Smooth muscle cell (in vitro differentiated cells): Measurements from ENCODE around the gene LRRTM2. TPM values are rescaled to one million over a fixed set of nuclear protein-coding genes. Genes with fewer than 3 reads are reported as not detected.

Experiments used
- DNase-seq: peaks from one replicate; lab custom pipeline; 2025; ENCODE audit not compliant: unreplicated experiment; lab: John Stamatoyannopoulos, UW
- H2AFZ ChIP-seq: fragments of 200-600 bp; sonication (generic); 2 replicates; pipeline ENCODE4 v1.6.0; 2016; ENCODE audit warnings: antibody characterized with exemption, low read depth, mild to moderate bottlenecking
- H3F3A ChIP-seq: fragments of 200-600 bp; sonication (generic); 2 replicates; pipeline ENCODE4 v1.6.0; 2017; ENCODE audit warnings: antibody characterized with exemption, low read depth
- H3K27ac ChIP-seq: fragments of 200-600 bp; sonication (generic); 2 replicates; pipeline ENCODE4 v1.5.1; 2016; ENCODE audit warnings: low read depth, mild to moderate bottlenecking
- H3K27me3 ChIP-seq: fragments of 200-600 bp; sonication (generic); 2 replicates; pipeline ENCODE4 v1.6.1; 2016; ENCODE audit warnings: low read depth, mild to moderate bottlenecking
- H3K36me3 ChIP-seq: fragments of 200-600 bp; sonication (generic); 2 replicates; pipeline ENCODE4 v1.5.1; 2016; ENCODE audit warnings: low read depth
- H3K4me1 ChIP-seq: fragments of 200-600 bp; sonication (generic); 2 replicates; pipeline ENCODE4 v1.5.1; 2016; ENCODE audit warnings: low read depth
- H3K4me2 ChIP-seq: fragments of 200-600 bp; sonication (generic); 2 replicates; pipeline ENCODE4 v1.6.0; 2016; ENCODE audit warnings: mild to moderate bottlenecking
- H3K4me3 ChIP-seq: fragments of 200-600 bp; sonication (generic); 2 replicates; pipeline ENCODE4 v1.5.1; 2016; ENCODE audit warnings: mild to moderate bottlenecking
- H3K79me2 ChIP-seq: fragments of 200-600 bp; sonication (generic); 2 replicates; pipeline ENCODE4 v1.6.0; 2016; ENCODE audit warnings: low read depth, mild to moderate bottlenecking
- H3K9ac ChIP-seq: fragments of 200-600 bp; sonication (generic); 2 replicates; pipeline ENCODE4 v1.6.0; 2016; ENCODE audit warnings: low read depth
- H3K9me3 ChIP-seq: fragments of 200-600 bp; sonication (generic); replicated peaks from 2 replicates; pipeline ENCODE4 v1.5.1; 2016; ENCODE audit warnings: low read depth
- H4K20me1 ChIP-seq: fragments of 200-600 bp; sonication (generic); 2 replicates; pipeline ENCODE4 v1.6.0; 2016; ENCODE audit warnings: low read depth
- CTCF ChIP-seq: fragments of 200-600 bp; sonication (generic); IDR thresholded peaks from 2 replicates; pipeline ENCODE4 v1.5.1; 2017; ENCODE audit warnings: borderline replicate concordance, mild to moderate bottlenecking, antibody characterized with exemption; ENCODE audit not compliant: insufficient read depth, poor library complexity, severe bottlenecking
- WGBS: methylation state at CpG from one replicate; pipeline ENCODE4 v1.1.7; 2016; ENCODE audit warnings: low lambda C conversion rate; 5-methylcytosine and 5-hydroxymethylcytosine counted together
- polyA plus RNA-seq: library from polyadenylated mRNA; unstranded; fragments of >200 nt; fragmentation: Nextera tagmentation; extraction: Ambion mirVana; gene quantifications from 2 replicates; pipeline ENCODE4 v1.2.1, GENCODE V29; 2016
- total RNA-seq: library from RNA; depleted of rRNA; stranded (reverse); fragments of >200 nt; gene quantifications from 2 replicates; pipeline ENCODE4 v1.2.3, GENCODE V29; 2014

LRRTM2 gene
- total and polyA plus RNA-seq, 2 experiments from 2014 or later, result 0.81 to 0.95 TPM

DNA sequence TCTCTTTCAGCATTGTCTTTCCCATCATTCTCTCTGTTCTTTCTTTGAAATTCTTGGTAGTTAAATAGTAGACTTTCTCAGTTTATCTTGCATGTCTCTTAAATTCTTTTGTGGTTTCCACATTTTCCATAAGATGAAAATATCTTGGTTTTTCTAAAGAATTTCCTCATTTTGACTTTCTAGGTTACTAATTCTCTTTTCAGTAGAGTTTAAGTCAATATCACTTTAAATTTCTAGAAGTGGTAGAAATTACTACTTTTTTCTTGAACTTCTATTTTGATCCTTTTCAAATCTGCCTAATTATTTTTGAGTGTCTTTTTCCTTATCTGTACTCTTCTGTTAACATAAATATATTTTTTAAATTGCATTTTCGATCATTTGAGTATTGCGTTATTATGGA, 23.6 kb upstream of the LRRTM2 start:
- Histone ChIP-seq H3K27me3 (no peaks in the 10 kb centered on the region), H3K4me2 (no peak overlapping the region), H3F3A (peaks cover 7% of the 10 kb centered on the region), H3K36me3 (peaks cover 14% of the 10 kb centered on the region), H3K4me1 (no peaks in the 10 kb centered on the region), H2AFZ (no peak overlapping the region), H3K27ac (no peak overlapping the region), H3K79me2 (peaks cover 41% of the 10 kb centered on the region), H3K9me3 (no peaks in the 10 kb centered on the region), H3K4me3 (no peak overlapping the region), H4K20me1 (peaks cover 33% of the 10 kb centered on the region), H3K9ac (no peak overlapping the region)
- 99% methylated on average over 2 of the region's 2 CpGs for WGBS
- no peak for DNase-seq
- no peak for TF ChIP-seq CTCF

GRCh38 chr5:138898299-138898698, 23.2 kb upstream of the LRRTM2 start:
- H3K9ac ChIP-seq, result no peak overlapping the region

GRCh38 chr5:138895918-138896317, 20.8 kb upstream of the LRRTM2 start:
- H3K4me3 ChIP-seq, result no peak overlapping the region
- H3F3A ChIP-seq, result peaks cover 7% of the 10 kb centered on the region
- H3K27me3 ChIP-seq, result no peaks in the 10 kb centered on the region
- no peak overlapping the region for H3K4me2 ChIP-seq
- no peak overlapping the region for H3K9ac ChIP-seq
- no peak overlapping the region for H3K27ac ChIP-seq
- H3K9me3 ChIP-seq, result no peaks in the 10 kb centered on the region
- DNase-seq, result no peak
- peaks cover 52% of the 10 kb centered on the region for H4K20me1 ChIP-seq
- no peak overlapping the region for H2AFZ ChIP-seq
- no peak for TF ChIP-seq CTCF
- WGBS, result 100% methylated on average over 1 of the region's 1 CpG
- peaks cover 14% of the 10 kb centered on the region for H3K36me3 ChIP-seq
- H3K4me1 ChIP-seq, result no peaks in the 10 kb centered on the region
- H3K79me2 ChIP-seq, result peaks cover 48% of the 10 kb centered on the region

More at GRCh38 chr5:138898299-138898698, 23.2 kb upstream of the LRRTM2 start:
- no peak for DNase-seq
- no peaks in the 10 kb centered on the region for H3K9me3 ChIP-seq
- no peak overlapping the region for H3K4me2 ChIP-seq
- peaks cover 7% of the 10 kb centered on the region for H3F3A ChIP-seq
- H3K79me2 ChIP-seq, result peaks cover 40% of the 10 kb centered on the region
- no peak overlapping the region for H2AFZ ChIP-seq
- 81% methylated on average over 1 of the region's 1 CpG for WGBS
- H3K4me1 ChIP-seq, result no peaks in the 10 kb centered on the region
- TF ChIP-seq CTCF, result no peak
- H3K4me3 ChIP-seq, result no peak overlapping the region
- peaks cover 14% of the 10 kb centered on the region for H3K36me3 ChIP-seq
- H3K27ac ChIP-seq, result no peak overlapping the region
- H3K27me3 ChIP-seq, result no peaks in the 10 kb centered on the region
- peaks cover 35% of the 10 kb centered on the region for H4K20me1 ChIP-seq

DNA sequence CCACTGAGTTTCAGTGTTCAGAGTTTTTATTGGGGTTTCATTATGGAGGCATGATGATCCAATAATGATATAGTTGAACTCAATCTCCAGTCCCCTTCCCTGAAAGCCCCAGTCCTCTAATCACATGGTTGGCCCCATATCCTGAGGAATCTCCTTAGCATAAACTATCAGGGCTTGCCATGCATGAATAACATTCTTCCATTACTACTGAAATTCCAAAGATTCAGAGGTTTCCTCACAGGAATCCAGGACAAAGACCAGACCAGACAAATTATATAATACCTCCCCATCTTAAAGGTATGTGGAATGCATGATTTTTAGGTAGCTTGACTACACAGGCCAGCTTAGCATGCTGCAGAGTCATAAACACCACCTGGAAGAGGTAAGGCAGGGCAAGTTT, 15.5 kb upstream of the LRRTM2 start:
- Histone ChIP-seq H3K4me2 (no peak overlapping the region), H3K27ac (no peak overlapping the region), H2AFZ (no peak overlapping the region), H4K20me1 (peaks cover 59% of the 10 kb centered on the region), H3K79me2 (peaks cover 36% of the 10 kb centered on the region), H3K27me3 (no peaks in the 10 kb centered on the region), H3F3A (peaks cover 11% of the 10 kb centered on the region), H3K4me3 (no peak overlapping the region), H3K9ac (no peak overlapping the region), H3K4me1 (no peaks in the 10 kb centered on the region), H3K9me3 (no peaks in the 10 kb centered on the region), H3K36me3 (peaks cover 35% of the 10 kb centered on the region)
- DNase-seq, result no peak
- TF ChIP-seq CTCF, result no peak
